Right atrium auricular region (tissue), 2 donors: Measurements from ENCODE around the gene PSMG4. TPM values are rescaled to one million over a fixed set of nuclear protein-coding genes. Genes with fewer than 3 reads are reported as not detected.

ENCODE experiments used
- DNase-seq: peaks from one replicate; pipeline ENCODE4 v3.0.0-alpha.2; 2019; ENCODE audit warnings: low spot score
- H3K27ac ChIP-seq, 2 donors: fragments of 200-600 bp; sonication (generic); 1 replicate in 1 of 2; 2 replicates in 1 of 2; pipeline ENCODE4 v1.5.1; 2016 to 2019
- H3K27me3 ChIP-seq, 2 donors: fragments of 200-600 bp; sonication (generic); one replicate each; pipeline versions ENCODE4 v1.5.1 to v1.6.0; 2017 to 2019
- H3K36me3 ChIP-seq: fragments of 200-600 bp; sonication (generic); one replicate; pipeline ENCODE4 v1.5.1; 2016
- H3K4me1 ChIP-seq, 2 donors: fragments of 200-600 bp; sonication (generic); one replicate each; pipeline versions ENCODE4 v1.5.1 to v1.6.0; 2017 to 2019
- H3K4me3 ChIP-seq, 2 donors: fragments of 200-600 bp; sonication (generic); 1 replicate in 1 of 2; 2 replicates in 1 of 2; pipeline ENCODE4 v1.5.1; 2017 to 2019; ENCODE audit warnings: mild to moderate bottlenecking in 1 of 2, moderate library complexity in 1 of 2
- H3K9me3 ChIP-seq, 2 donors: fragments of 200-600 bp; sonication (generic); one replicate each; pipeline ENCODE4 v1.5.1; 2019
- total RNA-seq, 2 donors: library from RNA; depleted of rRNA; stranded (reverse); fragments of >200 nt; gene quantifications; one replicate each; pipeline ENCODE4 v1.1.0, GENCODE V29; 2016
- TF ChIP-seq, protein P1 (sequence below), 2 donors: fragments of 200-600 bp; sonication (generic); IDR thresholded peaks; one replicate each; pipeline ENCODE4 v1.5.1; 2019; ENCODE audit warnings: antibody characterized with exemption in 2 of 2

PSMG4 gene
- total RNA-seq, 2 donors from 2014 or later: 4.4 to 10.4 TPM

DNA sequence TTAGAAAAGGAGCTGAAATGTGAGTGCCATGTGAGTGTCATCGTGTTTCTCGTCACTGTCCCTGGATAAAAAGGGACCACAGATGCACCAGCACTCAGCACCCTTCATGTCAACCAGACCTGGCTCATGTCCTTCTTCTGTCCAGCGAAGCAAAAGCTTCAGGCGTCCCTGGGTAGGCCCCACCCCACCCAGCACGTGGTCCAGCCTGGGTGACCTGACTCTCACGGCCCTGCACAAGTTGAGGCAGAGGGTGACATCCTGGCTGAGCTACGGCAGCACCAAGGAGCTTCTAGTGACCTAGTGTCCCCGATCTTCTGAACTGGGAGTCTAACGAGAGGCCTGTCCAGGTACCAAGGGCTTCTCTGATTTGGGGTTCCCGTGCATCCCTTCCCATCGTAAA, 37.8 kb downstream of the PSMG4 start:
- H3K9me3 ChIP-seq: no peaks in the 10 kb centered on the region
- no peak for DNase-seq
- H3K27me3 ChIP-seq: no peaks in the 10 kb centered on the region
- no peak overlapping the region for H3K27ac ChIP-seq
- no peaks in the 10 kb centered on the region for H3K36me3 ChIP-seq
- H3K4me3 ChIP-seq: no peak overlapping the region
- peaks cover 0 to 7% of the 10 kb centered on the region in 2 donors for H3K4me1 ChIP-seq
- TF ChIP-seq, protein P1, sequence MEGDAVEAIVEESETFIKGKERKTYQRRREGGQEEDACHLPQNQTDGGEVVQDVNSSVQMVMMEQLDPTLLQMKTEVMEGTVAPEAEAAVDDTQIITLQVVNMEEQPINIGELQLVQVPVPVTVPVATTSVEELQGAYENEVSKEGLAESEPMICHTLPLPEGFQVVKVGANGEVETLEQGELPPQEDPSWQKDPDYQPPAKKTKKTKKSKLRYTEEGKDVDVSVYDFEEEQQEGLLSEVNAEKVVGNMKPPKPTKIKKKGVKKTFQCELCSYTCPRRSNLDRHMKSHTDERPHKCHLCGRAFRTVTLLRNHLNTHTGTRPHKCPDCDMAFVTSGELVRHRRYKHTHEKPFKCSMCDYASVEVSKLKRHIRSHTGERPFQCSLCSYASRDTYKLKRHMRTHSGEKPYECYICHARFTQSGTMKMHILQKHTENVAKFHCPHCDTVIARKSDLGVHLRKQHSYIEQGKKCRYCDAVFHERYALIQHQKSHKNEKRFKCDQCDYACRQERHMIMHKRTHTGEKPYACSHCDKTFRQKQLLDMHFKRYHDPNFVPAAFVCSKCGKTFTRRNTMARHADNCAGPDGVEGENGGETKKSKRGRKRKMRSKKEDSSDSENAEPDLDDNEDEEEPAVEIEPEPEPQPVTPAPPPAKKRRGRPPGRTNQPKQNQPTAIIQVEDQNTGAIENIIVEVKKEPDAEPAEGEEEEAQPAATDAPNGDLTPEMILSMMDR (IDR thresholded peaks at IDR 0.05): no peak

DNA sequence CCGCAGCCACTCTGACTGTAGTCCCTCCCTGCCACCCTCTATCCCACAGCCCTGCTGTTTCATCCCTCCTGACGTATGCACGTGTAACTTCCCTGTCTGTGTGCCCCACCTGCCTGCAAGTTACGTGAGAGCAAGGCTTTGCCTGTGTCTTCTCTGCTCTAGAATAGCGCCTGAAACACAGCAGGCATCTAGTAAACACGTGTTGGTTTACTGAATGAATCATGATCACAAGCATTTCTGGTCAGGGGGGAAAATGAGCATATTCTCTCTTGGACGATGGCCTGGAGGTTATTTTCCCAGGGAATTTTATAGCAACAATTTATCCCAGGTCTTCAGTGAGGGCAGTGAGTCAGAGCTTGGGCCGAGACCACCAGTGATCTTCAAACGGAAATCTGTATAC, 38.3 kb downstream of the PSMG4 start:
- Histone ChIP-seq H3K4me3 (no peak overlapping the region), H3K36me3 (no peaks in the 10 kb centered on the region), H3K27ac (no peak overlapping the region), H3K9me3 (no peaks in the 10 kb centered on the region), H3K27me3 (no peaks in the 10 kb centered on the region), H3K4me1 (peaks cover 0 to 7% of the 10 kb centered on the region in 2 donors)
- no peak for DNase-seq
- TF ChIP-seq, protein P1 (IDR thresholded peaks at IDR 0.05): no peak

DNA sequence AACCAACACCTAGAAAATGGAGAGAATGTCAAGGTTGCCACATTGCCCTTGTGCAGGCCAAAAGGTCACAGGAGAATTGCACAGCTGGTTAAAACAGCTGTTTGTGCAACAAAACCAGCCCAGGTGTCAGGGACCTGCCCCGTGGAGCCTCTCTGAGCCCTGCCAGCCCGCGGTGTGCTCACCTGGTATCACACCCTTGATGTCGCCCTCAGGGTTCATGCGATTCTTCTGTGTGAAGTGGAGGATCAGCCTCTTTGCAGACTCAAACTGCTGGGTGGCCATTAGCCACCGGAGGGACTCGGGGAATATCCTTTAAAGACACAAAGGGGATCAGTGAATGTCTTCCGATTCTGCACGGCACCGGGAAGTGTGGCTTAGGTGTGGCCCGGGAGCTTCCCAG, 39.2 kb downstream of the PSMG4 start:
- no peaks in the 10 kb centered on the region for H3K36me3 ChIP-seq
- H3K4me3 ChIP-seq: no peak overlapping the region
- DNase-seq: no peak
- no peak overlapping the region for H3K27ac ChIP-seq
- TF ChIP-seq, protein P1 (IDR thresholded peaks at IDR 0.05): no peak
- H3K27me3 ChIP-seq: no peaks in the 10 kb centered on the region
- no peaks in the 10 kb centered on the region for H3K4me1 ChIP-seq
- H3K9me3 ChIP-seq: no peaks in the 10 kb centered on the region

DNA sequence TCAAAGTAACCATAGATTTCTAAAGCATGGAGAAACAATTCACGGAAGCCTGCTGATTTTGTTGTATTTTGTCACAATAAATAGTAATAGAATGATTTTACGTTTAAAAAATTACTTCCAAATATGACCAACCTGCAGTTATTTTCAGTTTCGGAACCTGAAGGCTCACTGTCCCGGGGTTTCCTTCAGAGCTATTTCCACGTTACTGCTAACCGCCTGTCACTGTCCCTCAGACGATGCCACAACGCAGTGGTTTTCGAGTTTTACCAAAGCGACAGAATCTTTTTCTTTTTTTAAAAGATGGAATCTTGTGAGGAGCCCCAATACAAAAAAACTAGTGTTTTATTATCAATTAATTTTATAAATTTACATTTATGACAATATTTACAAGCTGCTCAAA, 40.5 kb downstream of the PSMG4 start:
- Histone ChIP-seq H3K4me1 (no peaks in the 10 kb centered on the region), H3K27me3 (no peaks in the 10 kb centered on the region), H3K36me3 (no peaks in the 10 kb centered on the region), H3K27ac (no peak overlapping the region), H3K9me3 (no peaks in the 10 kb centered on the region), H3K4me3 (no peak overlapping the region)
- no peak for DNase-seq
- TF ChIP-seq, protein P1 (IDR thresholded peaks at IDR 0.05): no peak

DNA sequence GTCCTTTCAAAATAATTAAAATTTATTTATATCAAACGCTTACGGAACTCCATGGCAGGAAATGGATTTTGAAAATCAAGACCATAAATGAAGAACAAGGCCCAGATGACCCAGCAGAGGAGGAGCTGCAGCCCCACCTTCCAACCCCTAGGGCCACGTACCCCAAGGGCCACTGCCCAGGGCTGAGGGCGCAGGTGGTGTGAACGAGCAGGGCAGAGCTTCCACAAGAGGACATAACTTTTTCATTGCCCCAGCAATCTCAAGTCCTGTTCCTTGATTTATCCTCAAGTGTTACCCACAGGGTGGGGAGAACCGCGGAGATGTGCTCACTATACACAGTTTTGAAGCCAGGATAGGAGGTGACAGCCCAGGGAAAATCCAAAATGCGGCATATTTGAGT, 42.8 kb downstream of the PSMG4 start:
- TF ChIP-seq, protein P1 (IDR thresholded peaks at IDR 0.05): no peak
- no peaks in the 10 kb centered on the region for H3K27me3 ChIP-seq
- no peak overlapping the region for H3K4me3 ChIP-seq
- no peak overlapping the region for H3K27ac ChIP-seq
- no peaks in the 10 kb centered on the region for H3K36me3 ChIP-seq
- no peak for DNase-seq
- no peaks in the 10 kb centered on the region for H3K9me3 ChIP-seq
- no peaks in the 10 kb centered on the region for H3K4me1 ChIP-seq

DNA sequence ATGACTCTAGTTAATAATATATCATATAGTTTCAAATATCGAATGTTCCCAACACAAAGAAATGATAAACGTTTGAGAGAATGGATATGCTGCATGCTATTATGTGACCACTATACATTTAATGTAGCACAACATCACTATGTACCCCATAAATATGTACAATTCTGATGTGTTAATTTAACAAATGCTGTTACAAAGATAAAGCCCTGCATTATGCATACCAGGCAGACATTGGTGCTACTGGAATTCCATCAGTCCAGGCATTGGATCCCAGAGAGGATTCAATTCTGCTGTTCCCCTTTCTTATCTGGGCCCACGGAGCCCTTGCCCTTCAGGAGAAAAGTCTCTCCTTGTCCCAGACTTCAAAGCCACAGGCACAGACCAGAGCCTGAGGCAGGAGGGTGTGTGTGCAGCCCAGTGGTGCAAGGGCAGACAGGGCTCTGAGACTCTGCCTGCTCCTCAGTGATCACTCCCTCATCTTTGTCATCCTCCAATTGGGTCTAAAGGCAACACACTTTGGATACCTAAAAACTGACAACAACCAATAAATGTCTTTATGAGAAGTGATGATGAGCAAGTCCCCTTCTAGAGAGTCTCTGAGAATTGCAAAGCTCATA, 45.2 kb downstream of the PSMG4 start:
- no peak overlapping the region for H3K4me3 ChIP-seq
- no peaks in the 10 kb centered on the region for H3K36me3 ChIP-seq
- no peaks in the 10 kb centered on the region for H3K4me1 ChIP-seq
- H3K27me3 ChIP-seq: no peaks in the 10 kb centered on the region
- DNase-seq: no peak
- TF ChIP-seq, protein P1 (IDR thresholded peaks at IDR 0.05): no peak
- no peaks in the 10 kb centered on the region for H3K9me3 ChIP-seq
- no peak overlapping the region for H3K27ac ChIP-seq
